Ectodermal cell (in vitro differentiated cells): Measurements from ENCODE around the gene DDX54. TPM values are rescaled to one million over a fixed set of nuclear protein-coding genes. Genes with fewer than 3 reads are reported as not detected.

Experiments
- H3K27ac ChIP-seq: 2 replicates; pipeline ENCODE4 v1.7.0; 2013; ENCODE audit warnings: mild to moderate bottlenecking, low read depth, low read length; ENCODE audit not compliant: insufficient read depth, poor library complexity, severe bottlenecking
- H3K27me3 ChIP-seq: 2 replicates; pipeline ENCODE4 v1.7.0; 2013; ENCODE audit warnings: mild to moderate bottlenecking, low read length; ENCODE audit not compliant: insufficient read depth, control insufficient read depth, poor library complexity, severe bottlenecking
- H3K36me3 ChIP-seq: one replicate; pipeline ENCODE4 v1.7.0; 2013; ENCODE audit warnings: low read length; ENCODE audit not compliant: control insufficient read depth, insufficient read depth
- H3K4me1 ChIP-seq: one replicate; pipeline ENCODE4 v1.7.0; 2013; ENCODE audit warnings: low read length; ENCODE audit not compliant: control insufficient read depth, insufficient read depth
- H3K4me3 ChIP-seq: 2 replicates; pipeline ENCODE4 v1.7.0; 2013; ENCODE audit warnings: low read depth, low read length, control low read depth; ENCODE audit not compliant: insufficient read depth
- H3K9me3 ChIP-seq: 2 replicates; pipeline ENCODE4 v1.7.0; 2013; ENCODE audit warnings: mild to moderate bottlenecking, low read length, moderate library complexity; ENCODE audit not compliant: control insufficient read depth
- WGBS, 2 experiments: methylation state at CpG; one replicate each; pipeline ENCODE4 v1.1.7; 2013; ENCODE audit warnings: missing lambda C conversion rate in 2 of 2; 5-methylcytosine and 5-hydroxymethylcytosine counted together
- polyA plus RNA-seq, 4 experiments: library from polyadenylated mRNA; stranded (reverse); fragments of 50-300 nt; gene quantifications; one replicate each; pipeline ENCODE4 v1.2.3, GENCODE V29; 2013

Gene DDX54, protein sequence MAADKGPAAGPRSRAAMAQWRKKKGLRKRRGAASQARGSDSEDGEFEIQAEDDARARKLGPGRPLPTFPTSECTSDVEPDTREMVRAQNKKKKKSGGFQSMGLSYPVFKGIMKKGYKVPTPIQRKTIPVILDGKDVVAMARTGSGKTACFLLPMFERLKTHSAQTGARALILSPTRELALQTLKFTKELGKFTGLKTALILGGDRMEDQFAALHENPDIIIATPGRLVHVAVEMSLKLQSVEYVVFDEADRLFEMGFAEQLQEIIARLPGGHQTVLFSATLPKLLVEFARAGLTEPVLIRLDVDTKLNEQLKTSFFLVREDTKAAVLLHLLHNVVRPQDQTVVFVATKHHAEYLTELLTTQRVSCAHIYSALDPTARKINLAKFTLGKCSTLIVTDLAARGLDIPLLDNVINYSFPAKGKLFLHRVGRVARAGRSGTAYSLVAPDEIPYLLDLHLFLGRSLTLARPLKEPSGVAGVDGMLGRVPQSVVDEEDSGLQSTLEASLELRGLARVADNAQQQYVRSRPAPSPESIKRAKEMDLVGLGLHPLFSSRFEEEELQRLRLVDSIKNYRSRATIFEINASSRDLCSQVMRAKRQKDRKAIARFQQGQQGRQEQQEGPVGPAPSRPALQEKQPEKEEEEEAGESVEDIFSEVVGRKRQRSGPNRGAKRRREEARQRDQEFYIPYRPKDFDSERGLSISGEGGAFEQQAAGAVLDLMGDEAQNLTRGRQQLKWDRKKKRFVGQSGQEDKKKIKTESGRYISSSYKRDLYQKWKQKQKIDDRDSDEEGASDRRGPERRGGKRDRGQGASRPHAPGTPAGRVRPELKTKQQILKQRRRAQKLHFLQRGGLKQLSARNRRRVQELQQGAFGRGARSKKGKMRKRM
- polyA plus RNA-seq (2013, experiment 1 of 4): 62.7 TPM
- polyA plus RNA-seq (2013, experiment 2 of 4): 73.1 TPM
- 39.9 TPM for polyA plus RNA-seq (2013, experiment 3 of 4)
- polyA plus RNA-seq (2013, experiment 4 of 4): 37.2 TPM

DNA sequence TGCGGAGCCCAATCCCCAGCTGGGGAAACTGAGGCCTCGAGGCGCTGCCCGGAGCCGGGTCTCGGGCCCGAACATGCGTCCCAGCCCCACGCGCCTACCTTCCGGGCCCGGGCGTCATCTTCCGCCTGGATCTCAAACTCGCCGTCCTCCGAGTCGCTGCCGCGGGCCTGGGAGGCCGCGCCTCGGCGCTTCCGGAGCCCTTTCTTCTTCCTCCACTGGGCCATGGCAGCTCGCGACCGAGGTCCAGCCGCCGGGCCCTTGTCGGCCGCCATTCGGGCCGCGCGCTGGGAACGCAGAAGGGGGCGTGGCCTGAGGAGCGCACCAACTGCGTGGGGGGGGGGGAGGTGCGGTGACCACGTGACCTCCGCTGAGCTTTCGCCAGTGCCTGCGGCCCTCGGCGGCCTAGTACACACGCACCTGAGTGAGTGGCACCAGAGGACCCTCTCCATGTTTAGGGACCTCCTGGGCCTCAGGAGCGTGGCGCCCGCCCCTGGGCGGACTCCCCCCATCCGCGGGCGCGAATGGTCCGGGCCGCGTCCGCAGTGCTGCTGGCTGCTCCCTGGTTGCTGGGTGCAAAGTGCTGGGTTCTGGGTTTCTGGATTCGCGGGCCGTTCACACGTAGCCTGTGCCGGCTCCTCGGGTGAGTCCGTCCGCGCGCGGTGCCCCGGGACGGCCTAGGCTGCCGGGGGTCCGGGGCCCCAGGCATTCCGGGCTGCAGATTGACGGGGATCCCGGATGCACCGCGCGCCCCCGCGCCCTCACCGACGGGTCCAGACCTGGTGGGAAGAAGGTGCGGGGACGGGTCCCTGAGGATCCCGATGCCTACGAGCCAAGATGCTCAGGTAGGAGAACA lies at the start of gene DDX54, which contains the start of gene RITA1:
Gene DDX54 (minus strand): TSS at position 299 of the 853 bp plus-strand sequence. CDS start 27 bp downstream, at position 272.
Gene RITA1 (plus strand): TSS at position 542 of the 853 bp plus-strand sequence. CDS start 1,026 bp downstream, outside the sequence.
- peak within 1 kb of the TSS; percentile 92 for H3K27ac ChIP-seq
- H3K27me3 ChIP-seq: no peaks in the 10 kb centered on the region
- peaks cover 6% of the 10 kb centered on the region for H3K4me1 ChIP-seq
- WGBS, 2 experiments: 0% methylated on average over 89 of the region's 89 CpGs
- no peaks in the 10 kb centered on the region for H3K36me3 ChIP-seq
- peak within 1 kb of the TSS; percentile 98 for H3K4me3 ChIP-seq
- no peaks in the 10 kb centered on the region for H3K9me3 ChIP-seq

DNA sequence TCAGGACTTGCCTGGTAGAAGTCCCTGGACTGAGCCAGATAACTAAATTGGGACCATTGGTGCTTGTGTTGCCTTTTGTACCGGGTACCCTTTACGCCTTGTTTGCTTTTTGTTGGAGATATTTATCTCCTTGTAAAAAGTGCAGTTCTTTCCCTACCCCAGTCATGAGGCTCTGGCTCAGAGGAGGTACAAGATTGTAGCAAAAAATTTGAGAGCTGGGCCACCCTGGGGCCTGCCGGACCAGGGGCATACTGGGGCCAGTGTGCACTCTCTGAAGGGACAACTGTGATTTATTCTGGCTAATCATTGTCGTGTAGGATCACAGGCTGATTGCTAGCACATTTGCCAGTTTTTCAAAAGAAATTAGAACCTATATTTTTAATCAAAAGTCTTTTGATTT lies 49.2 kb upstream of the DDX54 start:
- Histone ChIP-seq H3K27ac (no peak overlapping the region), H3K4me1 (peaks cover 5% of the 10 kb centered on the region), H3K4me3 (no peak overlapping the region), H3K27me3 (no peaks in the 10 kb centered on the region), H3K9me3 (no peaks in the 10 kb centered on the region), H3K36me3 (peaks cover 5% of the 10 kb centered on the region)
- 97 to 98% methylated on average over 4 of the region's 4 CpGs for WGBS, 2 experiments

DNA sequence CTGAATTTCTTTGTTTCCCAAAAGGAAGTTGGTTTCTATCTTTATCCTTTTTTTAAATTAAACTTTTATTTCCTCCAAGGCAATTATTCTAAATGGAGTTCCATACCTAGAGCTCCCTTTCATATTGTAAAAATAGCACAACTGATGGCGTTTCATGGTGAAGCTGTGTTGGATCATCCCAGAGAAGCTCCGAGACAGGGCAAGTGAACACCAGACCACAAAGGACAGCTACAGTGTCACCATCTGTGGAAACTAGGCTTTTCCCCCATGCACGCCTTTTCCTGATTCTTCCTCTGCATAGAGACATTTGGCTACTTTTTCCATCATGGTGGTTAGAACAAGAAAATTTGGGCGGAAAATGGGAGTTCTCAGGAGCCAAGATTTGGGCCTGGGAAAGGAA lies 48.7 kb upstream of the DDX54 start:
- H3K4me3 ChIP-seq: no peak overlapping the region
- peaks cover 5% of the 10 kb centered on the region for H3K4me1 ChIP-seq
- H3K36me3 ChIP-seq: peaks cover 5% of the 10 kb centered on the region
- WGBS, 2 experiments: 93 to 96% methylated on average over 4 of the region's 4 CpGs
- no peak overlapping the region for H3K27ac ChIP-seq
- no peaks in the 10 kb centered on the region for H3K27me3 ChIP-seq
- no peaks in the 10 kb centered on the region for H3K9me3 ChIP-seq

DNA sequence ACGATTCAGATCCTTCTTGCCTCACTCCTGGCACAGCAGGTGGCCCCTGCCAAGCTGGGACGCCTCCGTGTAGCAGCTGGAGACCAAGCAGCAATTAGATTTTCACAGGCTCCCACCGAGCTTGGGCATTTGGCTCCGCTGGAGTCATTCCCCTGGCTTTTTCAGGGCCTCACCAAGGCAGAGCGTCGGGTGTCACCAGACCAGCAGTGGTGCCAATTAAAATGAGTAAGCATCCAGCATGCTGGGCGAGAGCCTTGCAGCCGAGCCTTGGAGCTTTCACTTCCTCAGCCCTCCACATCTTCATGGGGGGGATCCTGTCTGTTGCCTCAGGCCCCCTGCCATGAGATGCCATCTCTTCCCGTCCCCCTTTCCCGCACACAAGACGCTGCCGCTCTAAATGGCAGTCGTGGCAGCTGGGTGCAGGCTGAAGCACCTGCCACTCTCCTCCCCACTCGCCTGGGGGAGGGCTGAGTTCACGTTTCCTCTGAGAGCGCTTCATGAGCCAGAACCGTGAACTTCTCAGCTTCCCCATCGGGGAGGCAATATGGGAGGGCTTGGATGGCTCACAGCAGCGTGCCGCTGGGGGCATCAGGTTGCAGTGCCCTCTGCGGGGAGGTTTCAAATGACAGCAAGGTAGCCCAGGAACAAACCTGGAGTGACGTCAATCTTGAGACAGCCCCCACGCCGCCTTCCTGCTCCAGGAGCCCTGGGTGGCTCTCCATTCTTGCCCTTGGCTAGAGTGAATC lies 47.7 kb upstream of the DDX54 start:
- H3K4me1 ChIP-seq: peaks cover 5% of the 10 kb centered on the region
- H3K27me3 ChIP-seq: no peaks in the 10 kb centered on the region
- no peak overlapping the region for H3K27ac ChIP-seq
- peaks cover 5% of the 10 kb centered on the region for H3K36me3 ChIP-seq
- 39% methylated on average over 25 of the region's 25 CpGs for WGBS, 2 experiments
- no peak overlapping the region for H3K4me3 ChIP-seq
- no peaks in the 10 kb centered on the region for H3K9me3 ChIP-seq

- 95% methylated on average over 18 of the region's 18 CpGs for WGBS, 2 experiments
- H3K4me3 ChIP-seq: no peak overlapping the region
- no peaks in the 10 kb centered on the region for H3K9me3 ChIP-seq
- no peaks in the 10 kb centered on the region for H3K27me3 ChIP-seq
- H3K4me1 ChIP-seq: peaks cover 5% of the 10 kb centered on the region
- H3K27ac ChIP-seq: no peak overlapping the region
- peaks cover 5% of the 10 kb centered on the region for H3K36me3 ChIP-seq
Observed at GRCh38 chr12:113232089-113232839, 47.0 kb upstream of the DDX54 start.

DNA sequence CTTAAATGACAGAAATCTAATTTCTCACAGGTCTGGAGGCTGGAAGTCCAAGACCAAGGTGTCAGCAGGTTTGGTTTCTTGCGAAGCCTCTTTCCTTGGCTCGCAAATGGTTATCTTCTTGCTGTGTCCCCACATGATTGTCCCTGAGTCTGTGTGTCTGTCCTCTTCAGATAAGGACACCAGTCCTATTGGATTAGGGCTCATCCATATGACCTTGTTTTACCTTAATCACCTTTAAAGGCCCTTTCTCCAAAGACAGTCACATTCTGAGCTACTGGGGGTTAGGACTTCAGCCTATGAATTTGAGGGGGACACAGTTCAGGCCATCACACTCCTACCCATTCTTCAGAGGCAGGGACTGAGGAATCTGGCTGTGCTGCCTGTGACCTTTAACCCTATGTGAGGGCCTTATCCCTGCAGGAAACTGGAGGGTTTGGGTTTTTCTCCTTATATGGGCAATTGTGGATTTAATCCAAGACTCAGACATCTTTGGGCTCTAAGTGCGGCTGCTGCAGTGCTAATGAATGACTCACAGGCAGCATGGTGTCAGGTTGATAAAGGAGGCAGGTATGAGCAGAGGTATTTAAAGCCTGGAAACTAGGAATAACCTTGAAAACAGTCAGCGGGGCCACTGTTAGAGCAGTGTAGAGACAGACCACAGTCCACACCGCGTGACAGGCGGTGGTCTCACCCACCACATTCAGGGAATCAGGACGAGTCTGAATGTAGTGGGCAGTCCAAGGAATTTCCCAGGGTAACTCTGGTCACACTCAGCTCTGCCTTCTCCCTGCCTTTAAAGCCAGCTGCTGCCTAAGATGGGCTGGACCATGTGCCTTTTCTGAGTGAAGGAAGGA lies 46.2 kb upstream of the DDX54 start:
- H3K27ac ChIP-seq: no peak overlapping the region
- H3K4me3 ChIP-seq: no peak overlapping the region
- H3K9me3 ChIP-seq: no peaks in the 10 kb centered on the region
- peaks cover 5% of the 10 kb centered on the region for H3K4me1 ChIP-seq
- no peaks in the 10 kb centered on the region for H3K27me3 ChIP-seq
- peaks cover 5% of the 10 kb centered on the region for H3K36me3 ChIP-seq
- whole genome bisulfite sequencing, 2 experiments: 86 to 88% methylated on average over 8 of the region's 8 CpGs

GRCh38 chr12:113230315-113231234 lies 45.3 kb upstream of the DDX54 start:
- Histone ChIP-seq H3K4me3 (no peak overlapping the region), H3K27ac (no peak overlapping the region), H3K9me3 (no peaks in the 10 kb centered on the region), H3K4me1 (peaks cover 5% of the 10 kb centered on the region), H3K27me3 (no peaks in the 10 kb centered on the region), H3K36me3 (peaks cover 5% of the 10 kb centered on the region)
- 93 to 94% methylated on average over 15 of the region's 15 CpGs for WGBS, 2 experiments
